Heart right ventricle (tissue), 16 donors: ENCODE results near the gene CD1C. TPM values are rescaled to one million over a fixed set of nuclear protein-coding genes. Genes with fewer than 3 reads are reported as not detected.

Experiments
- ATAC-seq, 8 donors: fragments of 200-7000 bp; cut with Tn5 transposase; one replicate each; pipeline ENCODE4 v1.9.1; 2020; ENCODE audit warnings: mild to moderate bottlenecking in 8 of 8, moderate library complexity in 8 of 8, moderate number of reproducible peaks in 1 of 8
- DNase-seq, 2 donors: peaks; one replicate each; pipeline ENCODE4 v3.0.0-alpha.2; 2020
- H3K27ac ChIP-seq, 10 donors: fragments of 200-600 bp; sonication (generic) in 2 of 10; one replicate each; pipeline versions ENCODE4 v1.5.0 to v1.8.0; 2020 to 2022; ENCODE audit warnings: mild to moderate bottlenecking in 3 of 10
- H3K27me3 ChIP-seq, 7 donors: fragments of 200-600 bp; one replicate each; pipeline ENCODE4 v1.8.0; 2021 to 2022; ENCODE audit warnings: mild to moderate bottlenecking in 2 of 7
- H3K36me3 ChIP-seq, 9 donors: fragments of 200-600 bp; sonication (generic) in 1 of 9; one replicate each; pipeline versions ENCODE4 v1.5.0 to v1.8.0; 2020 to 2022; ENCODE audit warnings: mild to moderate bottlenecking in 2 of 9
- H3K4me1 ChIP-seq, 9 donors: fragments of 200-600 bp; sonication (generic) in 1 of 9; one replicate each; pipeline versions ENCODE4 v1.5.0 to v1.8.0; 2020 to 2022; ENCODE audit warnings: mild to moderate bottlenecking in 4 of 9
- H3K4me3 ChIP-seq, 10 donors: fragments of 200-600 bp; sonication (generic) in 2 of 10; one replicate each; pipeline versions ENCODE4 v1.5.0 to v1.8.0; 2020 to 2022; ENCODE audit warnings: mild to moderate bottlenecking in 7 of 10, moderate library complexity in 2 of 10
- H3K9me3 ChIP-seq, 11 donors: fragments of 200-600 bp in 10 of 11; sonication (generic) in 2 of 11; one replicate each; pipeline versions ENCODE4 v1.5.0 to v1.8.0; 2013 to 2022; ENCODE audit warnings: mild to moderate bottlenecking in 2 of 11, control low read depth in 1 of 11, moderate library complexity in 1 of 11
- CTCF ChIP-seq, 9 donors: fragments of 200-600 bp; sonication (generic) in 2 of 9; IDR thresholded peaks; one replicate each; pipeline versions ENCODE4 v1.5.0 to v1.8.0; 2021 to 2022; ENCODE audit warnings: antibody characterized with exemption in 9 of 9, mild to moderate bottlenecking in 5 of 9, moderate library complexity in 1 of 9
- WGBS, 2 donors: extraction: QIAGEN DNeasy Blood & Tissue Kit; methylation state at CpG; one replicate each; pipeline ENCODE4 v1.1.7; 2013; ENCODE audit warnings: inconsistent platforms in 1 of 2; 5-methylcytosine and 5-hydroxymethylcytosine counted together
- intact Hi-C, 10 donors: fragments of 100-400 bp; cut with DNase I; formaldehyde crosslinking; loops; one replicate each; pipeline versions ENCODE4 v1.11.1 to v1.14.2; 2022
- polyA plus RNA-seq, 2 donors: library from polyadenylated mRNA; stranded (reverse); fragments of 200-250 nt; gene quantifications; one replicate each; pipeline ENCODE4 v1.2.3, GENCODE V29; 2013
- total RNA-seq, 10 donors: library from RNA; stranded (reverse); fragmentation: NEBNext Ultra II Directional in 3 of 10; extraction: Animal tissue kit (Norgen Biotek cat#: 25700) in 3 of 10; gene quantifications; one replicate each; pipeline versions ENCODE4 v1.2.1 to v1.2.4, GENCODE V29; 2021 to 2023
- donor health status: Arrhythmogenic right ventricular cardiomyopathy.
- donor health status: ischemic (EF 13 %, LVEDD 7.1; RV severe dilation, severe dysfunction).
- donor health status: healthy with polysubstance abuse.
- donor health status: DM: no; HTN: yes; CAD: no.
- donor health status: DM: no; HTN: no; CAD: no.
- donor health status: ischemic (EF 25% LVEDD 6.9; RV normal size, moderate dysfunction).
- donor health status: ischemic (EF 25% LVEDD 5.7; RV mildly dilated, moderate dysfunction).
- donor health status: healthy.
- donor health status: DM: yes; HTN: yes; CAD: no.
- donor health status: Ischemic cardiomyopathy.
- donor health status: ischemic (EF 35%, LVEDD 5.7; RV mildly dilated, moderate dysfunction).
- donor health status: nonischemic (EF 11% LVEDD 7.7; RV severe dilation, severe dysfunction).
- donor health status: DM: yes; HTN: yes; CAD: no.
- donor health status: PGD.
- donor health status: ischemic (EF 29% LVEDD 5.4; RV normal size, mild dysfunction).
- donor health status: nonischemic (EF 23%, LVEDD 6.1; RV moderate dilation, normal function).

Gene CD1C
- total and polyA plus RNA-seq, 12 donors: 0.26 to 1.2 (median 0.55) TPM; not detected in 4

DNA sequence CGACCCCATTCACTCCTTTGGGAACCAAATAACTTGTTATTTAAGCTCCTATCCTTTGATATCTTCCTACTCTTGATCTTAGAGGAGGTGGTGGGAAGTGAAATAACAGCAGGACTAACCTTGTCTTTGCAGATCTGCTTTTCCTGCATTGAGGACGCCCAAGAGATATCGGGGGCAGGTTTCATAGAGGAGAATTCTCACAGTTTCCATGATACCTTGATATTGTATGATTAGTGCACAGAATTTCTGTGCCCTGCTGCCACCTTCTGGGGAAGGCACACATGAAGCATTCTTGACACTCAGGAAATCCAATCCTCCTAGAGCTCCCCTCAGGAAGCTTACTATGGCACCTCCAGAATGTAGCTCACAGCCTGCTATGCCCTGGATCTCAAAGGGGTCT lies 40.0 kb downstream of the CD1C start:
- no peak for ATAC-seq

DNA sequence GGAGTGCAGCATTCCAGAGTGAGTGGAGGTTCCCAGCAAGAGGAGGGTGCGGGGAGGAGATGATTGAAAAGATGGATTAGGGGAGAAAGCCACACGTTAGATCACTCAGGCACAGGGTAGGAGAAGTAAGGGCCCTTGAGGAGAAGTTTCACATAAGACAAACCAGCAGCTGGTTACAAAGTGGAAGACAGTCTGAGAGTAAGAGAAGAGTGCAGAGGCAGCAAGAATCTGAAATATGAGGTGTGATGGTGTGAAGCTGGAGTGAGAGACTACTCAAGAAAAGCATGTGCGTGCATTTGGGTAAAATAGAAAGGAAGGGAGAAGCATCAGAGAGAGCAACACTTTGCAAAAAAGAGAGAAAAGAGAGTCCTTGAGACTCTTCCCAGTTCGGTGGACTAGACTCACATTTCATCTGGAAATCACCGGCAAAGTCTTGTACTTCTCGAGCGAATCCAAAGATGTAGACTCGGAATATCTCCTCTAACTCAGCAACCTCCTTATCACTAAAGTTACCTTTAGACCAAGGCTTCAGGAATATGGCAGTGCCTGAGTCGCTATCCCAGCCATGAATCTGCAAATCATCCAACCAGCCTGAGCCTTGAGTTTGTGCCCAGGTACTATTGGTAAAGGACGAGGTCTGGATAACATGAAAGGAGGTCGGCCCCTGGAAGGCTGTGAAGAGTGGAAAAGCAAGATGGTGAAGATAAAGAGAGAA lies 40.8 kb downstream of the CD1C start:
- H3K27ac ChIP-seq: no peak overlapping the region
- no peak for TF ChIP-seq CTCF (IDR thresholded peaks at IDR 0.05)
- no peaks in the 10 kb centered on the region for H3K9me3 ChIP-seq
- H3K4me3 ChIP-seq: no peak overlapping the region
- DNase-seq (no peak), ATAC-seq (no peak)
- H3K27me3 ChIP-seq: peaks cover 0 to 13% (median 0%) of the 10 kb centered on the region in 7 donors
- WGBS, 2 donors: 79 to 80% methylated on average over 11 of the region's 11 CpGs
- intact Hi-C loops: no loop called here
- H3K4me1 ChIP-seq: peaks cover 0 to 8% (median 0%) of the 10 kb centered on the region in 9 donors
- H3K36me3 ChIP-seq: no peaks in the 10 kb centered on the region

More for the DNA sequence above, 40.0 kb downstream of the CD1C start:
- Histone ChIP-seq H3K4me1 (peaks cover 0 to 8% (median 0%) of the 10 kb centered on the region in 9 donors), H3K4me3 (no peak overlapping the region), H3K36me3 (no peaks in the 10 kb centered on the region), H3K27ac (no peak overlapping the region), H3K27me3 (peaks cover 0 to 13% (median 0%) of the 10 kb centered on the region in 7 donors), H3K9me3 (no peaks in the 10 kb centered on the region)
- intact Hi-C loops: no loop called here
- WGBS, 2 donors: 84 to 88% methylated on average over 3 of the region's 3 CpGs
- peak in 6 of 9 donors; percentile 18 to 45 (median 26) for TF ChIP-seq CTCF (IDR thresholded peaks at IDR 0.05)
- no peak for DNase-seq

DNA sequence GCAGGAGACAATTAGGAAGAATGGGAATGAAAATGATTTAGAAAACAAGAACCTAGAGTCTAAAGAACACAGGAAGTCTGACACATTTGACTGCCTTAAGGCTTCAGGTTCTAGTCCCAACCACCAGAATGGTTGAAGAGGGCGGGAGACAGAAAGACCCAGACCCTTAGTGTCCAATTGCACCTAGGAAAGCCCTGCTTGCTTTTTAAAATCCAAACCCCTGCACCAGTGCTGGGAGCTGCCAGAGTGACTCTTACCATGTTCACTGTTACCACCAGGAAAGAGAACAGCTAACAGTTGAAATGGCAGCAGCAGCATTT lies 41.3 kb downstream of the CD1C start:
- intact Hi-C loops: no loop called here
- Histone ChIP-seq H3K4me3 (no peak overlapping the region), H3K9me3 (no peaks in the 10 kb centered on the region), H3K27ac (no peak overlapping the region), H3K27me3 (peaks cover 0 to 18% (median 0%) of the 10 kb centered on the region in 7 donors), H3K4me1 (peaks cover 0 to 8% (median 0%) of the 10 kb centered on the region in 9 donors), H3K36me3 (no peaks in the 10 kb centered on the region)
- ATAC-seq (no peak), DNase-seq (no peak)
- TF ChIP-seq CTCF (IDR thresholded peaks at IDR 0.05): no peak
- WGBS, 2 donors: 88 to 91% methylated on average over 1 of the region's 1 CpG

GRCh38 chr1:158331481-158332150 lies 41.9 kb downstream of the CD1C start, which contains the start of gene CD1B:
Gene CD1B, minus strand, starts transcription at chr1:158331531. Its CDS starts 108 bp downstream, at chr1:158331423.
- Histone ChIP-seq H3K27me3 (peaks cover 0 to 18% (median 0%) of the 10 kb centered on the region in 7 donors), H3K4me1 (peaks cover 0 to 8% (median 0%) of the 10 kb centered on the region in 9 donors), H3K36me3 (no peaks in the 10 kb centered on the region), H3K4me3 (no peak within 1 kb of the TSS), H3K9me3 (no peaks in the 10 kb centered on the region), H3K27ac (no peak within 1 kb of the TSS)
- DNase-seq: no peak
- no peak for ATAC-seq
- intact Hi-C loops: no loop called here
- WGBS, 2 donors: 72 to 80% methylated on average over 2 of the region's 2 CpGs
- TF ChIP-seq CTCF (IDR thresholded peaks at IDR 0.05): no peak
